Activated T-helper 17 cell treated with anti-CD3 and anti-CD28 coated beads, Interleukin-2, amount 50 U/mL, for 72 hours (primary cell): Measurements from ENCODE around the gene PLEKHG2. TPM values are rescaled to one million over a fixed set of nuclear protein-coding genes. Genes with fewer than 3 reads are reported as not detected.
"Not testable (repeated sequence)": the region's sequence is repeated elsewhere in the genome, so short reads cannot be mapped to it uniquely, and the experiment has no call there.

ENCODE experiments used
- ATAC-seq: fragments of 150-1000 bp; cut with Tn5 transposase; replicated peaks from 2 replicates; pipeline ENCODE4 v1.10.0; 2021; ENCODE audit warnings: mild to moderate bottlenecking, moderate library complexity
- H3K27ac Mint-ChIP-seq: one replicate; pipeline ENCODE4 v1.8.0; 2022; ENCODE audit warnings: mixed read lengths
- H3K27me3 Mint-ChIP-seq: one replicate; pipeline ENCODE4 v1.8.0; 2022; ENCODE audit warnings: mixed read lengths
- H3K36me3 Mint-ChIP-seq: one replicate; pipeline ENCODE4 v1.8.0; 2022; ENCODE audit warnings: low read depth, mild to moderate bottlenecking, mixed read lengths
- H3K4me1 Mint-ChIP-seq: one replicate; pipeline ENCODE4 v1.8.0; 2022; ENCODE audit warnings: mixed read lengths
- H3K4me3 Mint-ChIP-seq: one replicate; pipeline ENCODE4 v1.8.0; 2022; ENCODE audit warnings: mild to moderate bottlenecking, mixed read lengths
- H3K9me3 Mint-ChIP-seq: one replicate; pipeline ENCODE4 v1.8.0; 2022; ENCODE audit warnings: mixed read lengths
- total RNA-seq, 2 donors: library from RNA; stranded (reverse); gene quantifications; one replicate each; pipeline ENCODE4 v1.2.3, GENCODE V29; 2022

PLEKHG2 gene, protein sequence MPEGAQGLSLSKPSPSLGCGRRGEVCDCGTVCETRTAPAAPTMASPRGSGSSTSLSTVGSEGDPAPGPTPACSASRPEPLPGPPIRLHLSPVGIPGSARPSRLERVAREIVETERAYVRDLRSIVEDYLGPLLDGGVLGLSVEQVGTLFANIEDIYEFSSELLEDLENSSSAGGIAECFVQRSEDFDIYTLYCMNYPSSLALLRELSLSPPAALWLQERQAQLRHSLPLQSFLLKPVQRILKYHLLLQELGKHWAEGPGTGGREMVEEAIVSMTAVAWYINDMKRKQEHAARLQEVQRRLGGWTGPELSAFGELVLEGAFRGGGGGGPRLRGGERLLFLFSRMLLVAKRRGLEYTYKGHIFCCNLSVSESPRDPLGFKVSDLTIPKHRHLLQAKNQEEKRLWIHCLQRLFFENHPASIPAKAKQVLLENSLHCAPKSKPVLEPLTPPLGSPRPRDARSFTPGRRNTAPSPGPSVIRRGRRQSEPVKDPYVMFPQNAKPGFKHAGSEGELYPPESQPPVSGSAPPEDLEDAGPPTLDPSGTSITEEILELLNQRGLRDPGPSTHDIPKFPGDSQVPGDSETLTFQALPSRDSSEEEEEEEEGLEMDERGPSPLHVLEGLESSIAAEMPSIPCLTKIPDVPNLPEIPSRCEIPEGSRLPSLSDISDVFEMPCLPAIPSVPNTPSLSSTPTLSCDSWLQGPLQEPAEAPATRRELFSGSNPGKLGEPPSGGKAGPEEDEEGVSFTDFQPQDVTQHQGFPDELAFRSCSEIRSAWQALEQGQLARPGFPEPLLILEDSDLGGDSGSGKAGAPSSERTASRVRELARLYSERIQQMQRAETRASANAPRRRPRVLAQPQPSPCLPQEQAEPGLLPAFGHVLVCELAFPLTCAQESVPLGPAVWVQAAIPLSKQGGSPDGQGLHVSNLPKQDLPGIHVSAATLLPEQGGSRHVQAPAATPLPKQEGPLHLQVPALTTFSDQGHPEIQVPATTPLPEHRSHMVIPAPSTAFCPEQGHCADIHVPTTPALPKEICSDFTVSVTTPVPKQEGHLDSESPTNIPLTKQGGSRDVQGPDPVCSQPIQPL (N-terminal part only)
- 10 to 100 TPM; 51.2 to 69.4 TPM for total RNA-seq

- peak within 1 kb of the TSS; percentile 91 for H3K4me3 Mint-ChIP-seq
- H3K4me1 Mint-ChIP-seq, result peaks cover 31% of the 10 kb centered on the region
- H3K36me3 Mint-ChIP-seq, result peaks cover 72% of the 10 kb centered on the region
- H3K9me3 Mint-ChIP-seq, result no peaks in the 10 kb centered on the region
- no peaks in the 10 kb centered on the region for H3K27me3 Mint-ChIP-seq
- H3K27ac Mint-ChIP-seq, result peak within 1 kb of the TSS; percentile 100
- peak; percentile 71 for ATAC-seq
Observed at GRCh38 chr19:39412100-39412866, at the start of gene PLEKHG2. PLEKHG2 (plus strand) TSS chr19:39412669; CDS start chr19:39414087, 1,418 bp downstream.

DNA sequence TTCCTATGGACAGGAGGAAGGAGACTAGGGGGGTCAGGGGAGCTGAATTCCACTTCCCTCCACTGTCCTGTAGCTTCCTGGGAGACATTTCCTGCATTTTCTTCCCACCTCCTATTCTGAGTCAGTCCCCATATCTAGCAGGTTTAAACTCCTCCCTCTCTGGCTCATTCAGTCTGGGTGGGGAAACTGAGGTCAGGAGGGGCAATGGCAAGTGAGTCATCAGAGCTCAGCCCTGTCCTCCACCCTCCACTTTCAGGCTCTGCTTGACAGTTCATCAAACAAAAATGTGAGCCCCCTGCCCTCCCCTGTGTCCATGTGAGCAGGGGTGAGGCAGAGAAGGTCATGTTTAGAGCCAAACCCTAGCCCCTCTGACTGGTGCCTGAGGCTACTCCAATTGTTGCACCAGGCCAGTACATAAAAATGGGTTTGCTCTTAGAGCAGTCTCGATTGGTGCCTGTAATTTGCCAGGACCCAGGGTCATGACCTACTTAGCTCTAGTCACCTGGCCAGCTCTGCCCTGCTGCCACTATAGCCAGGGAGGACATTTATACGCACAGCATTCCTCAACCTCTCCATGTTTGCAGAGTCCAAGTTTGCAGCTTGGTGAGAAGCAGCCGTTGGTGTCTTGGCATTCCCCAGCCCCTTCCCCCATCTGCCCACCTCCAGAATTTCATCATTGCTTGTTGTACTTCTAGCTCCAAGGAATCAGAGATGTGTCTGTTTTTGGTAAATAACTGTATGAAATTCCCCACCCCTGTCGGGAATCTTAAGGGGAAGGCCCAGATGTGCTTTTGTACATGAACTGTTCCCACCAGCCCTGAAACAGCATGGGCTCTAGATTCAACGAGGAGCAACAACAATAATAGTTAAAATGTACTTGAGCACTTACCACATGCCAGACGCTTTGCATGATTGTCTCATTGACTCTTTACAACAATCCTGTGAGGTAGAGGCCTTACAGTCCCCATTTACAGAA is 49.5 kb upstream of the PLEKHG2 start:
- no peaks in the 10 kb centered on the region for H3K9me3 Mint-ChIP-seq
- H3K4me1 Mint-ChIP-seq, result peaks cover 4% of the 10 kb centered on the region

GRCh38 chr19:39363901-39364457 is 48.5 kb upstream of the PLEKHG2 start:
- H3K4me1 Mint-ChIP-seq, result peaks cover 4% of the 10 kb centered on the region
- H3K4me3 Mint-ChIP-seq, result no peak overlapping the region
- H3K36me3 Mint-ChIP-seq, result peaks cover 78% of the 10 kb centered on the region
- no peaks in the 10 kb centered on the region for H3K9me3 Mint-ChIP-seq
- H3K27ac Mint-ChIP-seq, result peak overlapping the region; percentile 72
- H3K27me3 Mint-ChIP-seq, result no peaks in the 10 kb centered on the region
- peak; percentile 60 for ATAC-seq

More for the DNA sequence above, 49.5 kb upstream of the PLEKHG2 start:
- no peak overlapping the region for H3K4me3 Mint-ChIP-seq
- peak overlapping the region; percentile 72 for H3K27ac Mint-ChIP-seq
- ATAC-seq, result no peak
- H3K36me3 Mint-ChIP-seq, result peaks cover 78% of the 10 kb centered on the region
- H3K27me3 Mint-ChIP-seq, result no peaks in the 10 kb centered on the region

GRCh38 chr19:39365531-39365930 is 46.9 kb upstream of the PLEKHG2 start:
- H3K27me3 Mint-ChIP-seq, result no peaks in the 10 kb centered on the region
- no peak for ATAC-seq
- H3K4me1 Mint-ChIP-seq, result peaks cover 4% of the 10 kb centered on the region
- H3K9me3 Mint-ChIP-seq, result no peaks in the 10 kb centered on the region
- peak overlapping the region; percentile 62 for H3K27ac Mint-ChIP-seq
- peaks cover 78% of the 10 kb centered on the region for H3K36me3 Mint-ChIP-seq
- no peak overlapping the region for H3K4me3 Mint-ChIP-seq

DNA sequence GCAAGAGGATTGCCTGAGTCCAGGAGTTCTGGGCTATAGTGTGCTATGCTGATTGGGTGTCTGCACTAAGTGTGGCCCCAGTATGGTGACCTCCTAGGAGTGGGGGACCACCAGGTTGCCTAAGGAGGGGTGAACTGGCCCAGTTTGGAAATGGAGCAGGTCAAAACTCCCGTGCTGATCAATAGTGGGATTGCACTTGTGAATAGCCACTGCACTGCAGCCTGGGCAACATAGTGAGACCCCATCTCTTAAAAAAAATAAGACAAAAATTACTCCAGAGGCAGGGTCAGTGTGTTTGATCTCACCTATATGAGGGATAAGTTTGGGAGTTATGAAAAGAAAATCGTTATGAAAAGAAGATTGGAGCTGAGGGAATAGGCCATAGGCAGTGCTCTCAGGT is 43.3 kb upstream of the PLEKHG2 start:
- Mint-ChIP-seq H3K27ac (no peak overlapping the region), H3K9me3 (no peaks in the 10 kb centered on the region), H3K36me3 (peaks cover 80% of the 10 kb centered on the region), H3K27me3 (no peaks in the 10 kb centered on the region), H3K4me3 (no peak overlapping the region), H3K4me1 (no peaks in the 10 kb centered on the region)
- no peak for ATAC-seq

DNA sequence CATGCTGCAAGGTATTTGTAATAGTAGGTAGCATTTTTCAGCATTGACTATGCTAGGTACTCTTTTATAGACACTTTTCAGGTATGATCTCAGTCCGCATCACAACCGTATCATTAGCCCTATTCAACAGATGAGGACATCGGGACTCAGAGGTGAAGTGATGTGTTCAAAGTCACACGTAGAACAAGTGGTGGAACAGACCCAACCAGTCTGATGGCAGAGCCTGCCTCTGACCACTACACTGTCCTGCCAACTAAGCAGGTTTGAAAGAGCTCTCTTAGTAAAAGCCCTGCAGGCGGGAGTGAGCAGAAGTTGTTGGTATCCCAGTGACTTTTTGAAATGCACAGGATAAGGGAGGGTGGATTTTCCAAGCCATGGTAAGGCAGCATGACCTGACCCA is 41.7 kb upstream of the PLEKHG2 start:
- Mint-ChIP-seq H3K9me3 (no peaks in the 10 kb centered on the region), H3K4me3 (no peak overlapping the region), H3K27me3 (no peaks in the 10 kb centered on the region), H3K36me3 (peaks cover 81% of the 10 kb centered on the region), H3K4me1 (no peaks in the 10 kb centered on the region), H3K27ac (peak overlapping the region; percentile 11)
- no peak for ATAC-seq

- no peak for ATAC-seq
- Mint-ChIP-seq H3K4me1 (peaks cover 5% of the 10 kb centered on the region), H3K27me3 (no peaks in the 10 kb centered on the region), H3K9me3 (no peaks in the 10 kb centered on the region), H3K27ac (peak overlapping the region; percentile 11), H3K36me3 (peaks cover 92% of the 10 kb centered on the region), H3K4me3 (no peak overlapping the region)
Observed at GRCh38 chr19:39372047-39372802, 40.2 kb upstream of the PLEKHG2 start.

DNA sequence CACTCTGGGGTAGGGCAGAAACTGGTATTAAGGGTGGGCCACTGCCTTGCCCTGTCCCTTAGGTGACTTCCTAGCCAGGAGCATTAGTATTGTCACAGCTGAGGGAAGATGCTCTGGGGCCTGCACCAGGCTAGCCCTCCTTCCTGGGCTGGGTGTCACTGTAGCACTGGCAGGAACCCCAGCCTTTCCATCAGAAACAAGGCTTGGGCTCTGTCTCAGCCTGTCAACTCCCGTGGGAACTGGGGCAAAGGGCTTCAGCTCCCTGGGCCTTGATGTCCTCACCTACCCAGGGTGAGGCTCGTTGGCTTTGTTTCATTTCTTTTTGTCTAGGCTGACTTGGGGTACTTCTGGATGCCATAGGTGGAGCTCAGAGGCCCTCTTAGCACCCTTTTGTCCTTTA is 39.5 kb upstream of the PLEKHG2 start:
- Mint-ChIP-seq H3K4me1 (peaks cover 5% of the 10 kb centered on the region), H3K27me3 (no peaks in the 10 kb centered on the region), H3K9me3 (no peaks in the 10 kb centered on the region), H3K36me3 (peaks cover 95% of the 10 kb centered on the region), H3K27ac (no peak overlapping the region), H3K4me3 (no peak overlapping the region)
- no peak for ATAC-seq

GRCh38 chr19:39375929-39376328 is 36.5 kb upstream of the PLEKHG2 start:
- no peaks in the 10 kb centered on the region for H3K27me3 Mint-ChIP-seq
- H3K9me3 Mint-ChIP-seq, result no peaks in the 10 kb centered on the region
- no peak for ATAC-seq
- H3K27ac Mint-ChIP-seq, result no peak overlapping the region
- H3K4me3 Mint-ChIP-seq, result no peak overlapping the region
- H3K36me3 Mint-ChIP-seq, result peaks cover 93% of the 10 kb centered on the region
- peaks cover 5% of the 10 kb centered on the region for H3K4me1 Mint-ChIP-seq

GRCh38 chr19:39377373-39378362 is 34.8 kb upstream of the PLEKHG2 start:
- Mint-ChIP-seq H3K36me3 (peaks cover 93% of the 10 kb centered on the region), H3K27me3 (no peaks in the 10 kb centered on the region), H3K4me3 (no peak overlapping the region), H3K27ac (peak overlapping the region; percentile 37), H3K9me3 (no peaks in the 10 kb centered on the region), H3K4me1 (peaks cover 11% of the 10 kb centered on the region)
- no peak for ATAC-seq

DNA sequence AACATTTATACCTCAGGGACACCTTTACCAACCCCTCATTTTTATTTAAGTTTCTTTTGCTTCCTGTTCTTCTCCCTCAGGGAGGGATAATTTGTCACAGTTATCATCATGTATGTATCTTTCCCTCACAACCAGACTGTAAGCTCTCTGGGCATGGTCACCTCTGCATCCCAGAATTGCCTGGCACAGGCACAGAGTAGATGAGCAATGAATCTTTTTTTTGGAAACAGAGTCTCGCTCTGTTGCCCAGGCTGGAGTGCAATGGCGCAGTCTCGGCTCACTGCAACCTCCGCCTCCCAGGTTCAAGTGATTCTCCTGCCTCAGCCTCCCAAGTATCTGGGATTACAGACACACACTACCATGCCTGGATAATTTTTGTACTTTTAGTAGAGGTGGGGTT is 33.1 kb upstream of the PLEKHG2 start:
- Mint-ChIP-seq H3K36me3 (peaks cover 98% of the 10 kb centered on the region), H3K27ac (peak overlapping the region; percentile 37)
- not testable (repeated sequence) for ATAC-seq

More for the DNA sequence above, 33.1 kb upstream of the PLEKHG2 start:
- not testable (repeated sequence) for H3K4me3 Mint-ChIP-seq, H3K27me3 Mint-ChIP-seq, H3K9me3 Mint-ChIP-seq
- H3K4me1 Mint-ChIP-seq, result peaks cover 11% of the 10 kb centered on the region
